Measurements from ENCODE around the gene FOXP2.

- TF ChIP-seq, protein P1, sequence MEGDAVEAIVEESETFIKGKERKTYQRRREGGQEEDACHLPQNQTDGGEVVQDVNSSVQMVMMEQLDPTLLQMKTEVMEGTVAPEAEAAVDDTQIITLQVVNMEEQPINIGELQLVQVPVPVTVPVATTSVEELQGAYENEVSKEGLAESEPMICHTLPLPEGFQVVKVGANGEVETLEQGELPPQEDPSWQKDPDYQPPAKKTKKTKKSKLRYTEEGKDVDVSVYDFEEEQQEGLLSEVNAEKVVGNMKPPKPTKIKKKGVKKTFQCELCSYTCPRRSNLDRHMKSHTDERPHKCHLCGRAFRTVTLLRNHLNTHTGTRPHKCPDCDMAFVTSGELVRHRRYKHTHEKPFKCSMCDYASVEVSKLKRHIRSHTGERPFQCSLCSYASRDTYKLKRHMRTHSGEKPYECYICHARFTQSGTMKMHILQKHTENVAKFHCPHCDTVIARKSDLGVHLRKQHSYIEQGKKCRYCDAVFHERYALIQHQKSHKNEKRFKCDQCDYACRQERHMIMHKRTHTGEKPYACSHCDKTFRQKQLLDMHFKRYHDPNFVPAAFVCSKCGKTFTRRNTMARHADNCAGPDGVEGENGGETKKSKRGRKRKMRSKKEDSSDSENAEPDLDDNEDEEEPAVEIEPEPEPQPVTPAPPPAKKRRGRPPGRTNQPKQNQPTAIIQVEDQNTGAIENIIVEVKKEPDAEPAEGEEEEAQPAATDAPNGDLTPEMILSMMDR (IDR thresholded peaks at IDR 0.05), result no peak
- no peak for TF ChIP-seq POLR2A (IDR thresholded peaks at IDR 0.05)
Measured at GRCh38 chr7:114472896-114473512, 58.4 kb downstream of the FOXP2 start.
